GM12875 (cell line): ENCODE measurements around the gene MRTFA.

ENCODE experiments used
- H3K4me3 ChIP-seq: one replicate; pipeline ENCODE4 v1.5.1; 2011; ENCODE audit warnings: low read depth, low read length, control low read depth
- TF ChIP-seq, protein P1 (sequence below): IDR thresholded peaks from 2 replicates; pipeline ENCODE4 v1.5.1; 2011; ENCODE audit warnings: low read depth, mild to moderate bottlenecking, control low read depth, inconsistent platforms, low read length, moderate library complexity, borderline replicate concordance; ENCODE audit not compliant: insufficient read depth

MRTFA gene

DNA sequence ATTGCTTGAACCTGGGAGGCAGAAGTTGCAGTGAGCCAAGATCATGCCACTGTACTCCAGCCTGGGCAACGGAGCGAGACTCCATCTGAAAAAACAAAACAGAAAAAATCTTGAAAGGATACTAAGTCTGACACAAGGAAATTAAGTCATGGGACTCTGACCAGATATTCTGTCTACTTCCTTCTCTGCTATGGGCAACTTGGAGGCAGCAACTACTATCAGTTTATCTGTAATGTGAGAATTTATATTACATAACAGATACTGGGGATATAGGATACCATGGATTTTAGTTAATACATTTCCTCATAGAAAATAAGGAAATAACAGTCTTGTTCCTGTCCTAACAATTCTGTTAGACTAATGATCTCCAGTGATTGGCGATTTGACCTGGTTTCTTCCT, 267.7 kb downstream of the MRTFA start:
- TF ChIP-seq, protein P1, sequence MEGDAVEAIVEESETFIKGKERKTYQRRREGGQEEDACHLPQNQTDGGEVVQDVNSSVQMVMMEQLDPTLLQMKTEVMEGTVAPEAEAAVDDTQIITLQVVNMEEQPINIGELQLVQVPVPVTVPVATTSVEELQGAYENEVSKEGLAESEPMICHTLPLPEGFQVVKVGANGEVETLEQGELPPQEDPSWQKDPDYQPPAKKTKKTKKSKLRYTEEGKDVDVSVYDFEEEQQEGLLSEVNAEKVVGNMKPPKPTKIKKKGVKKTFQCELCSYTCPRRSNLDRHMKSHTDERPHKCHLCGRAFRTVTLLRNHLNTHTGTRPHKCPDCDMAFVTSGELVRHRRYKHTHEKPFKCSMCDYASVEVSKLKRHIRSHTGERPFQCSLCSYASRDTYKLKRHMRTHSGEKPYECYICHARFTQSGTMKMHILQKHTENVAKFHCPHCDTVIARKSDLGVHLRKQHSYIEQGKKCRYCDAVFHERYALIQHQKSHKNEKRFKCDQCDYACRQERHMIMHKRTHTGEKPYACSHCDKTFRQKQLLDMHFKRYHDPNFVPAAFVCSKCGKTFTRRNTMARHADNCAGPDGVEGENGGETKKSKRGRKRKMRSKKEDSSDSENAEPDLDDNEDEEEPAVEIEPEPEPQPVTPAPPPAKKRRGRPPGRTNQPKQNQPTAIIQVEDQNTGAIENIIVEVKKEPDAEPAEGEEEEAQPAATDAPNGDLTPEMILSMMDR, result no peak
- no peak overlapping the region for H3K4me3 ChIP-seq

GRCh38 chr22:40368016-40368415, 268.5 kb downstream of the MRTFA start:
- TF ChIP-seq, protein P1, result no peak
- H3K4me3 ChIP-seq, result no peak overlapping the region

- TF ChIP-seq, protein P1, result no peak
- H3K4me3 ChIP-seq, result no peak overlapping the region
Observed at GRCh38 chr22:40367342-40367741, 269.2 kb downstream of the MRTFA start.

DNA sequence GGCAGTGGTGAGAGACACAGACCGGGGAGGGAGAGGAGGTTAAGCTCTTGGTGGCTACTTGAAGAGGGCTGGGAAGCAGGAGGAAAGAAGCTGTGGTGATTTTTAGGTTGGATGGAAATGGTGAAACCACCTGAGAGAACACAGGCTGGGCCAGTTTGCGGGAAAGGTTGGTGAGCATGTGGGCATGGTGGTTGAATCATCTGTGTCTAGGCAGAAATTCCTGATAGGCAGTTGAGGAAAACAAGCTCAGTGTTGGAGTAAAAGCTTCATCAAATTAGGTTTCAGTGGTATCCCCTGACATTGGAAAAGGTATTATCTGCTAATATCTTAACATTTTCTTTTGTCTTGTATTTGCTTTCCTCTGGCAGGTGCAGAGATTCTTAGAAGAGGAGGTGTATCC, 270.5 kb downstream of the MRTFA start:
- TF ChIP-seq, protein P1, result no peak
- no peak overlapping the region for H3K4me3 ChIP-seq

DNA sequence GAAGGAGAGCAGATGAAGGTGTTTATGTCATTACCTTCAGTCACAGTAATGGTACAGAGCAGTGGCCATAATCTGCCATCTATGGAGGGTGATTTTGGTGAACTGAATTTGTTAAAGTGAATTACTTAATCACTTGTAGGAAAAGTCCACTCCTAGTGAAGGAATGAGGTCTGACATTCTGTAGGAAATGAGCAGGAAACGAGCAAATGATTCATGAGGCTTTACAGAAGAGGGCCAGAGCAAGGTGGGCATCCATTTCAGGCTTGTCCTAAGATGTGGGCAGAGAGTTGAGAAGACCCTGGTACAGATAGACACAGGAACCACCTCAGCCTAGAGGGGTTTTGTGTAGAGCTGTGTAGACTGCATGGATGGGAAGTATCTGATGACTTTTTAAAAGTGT, 272.1 kb downstream of the MRTFA start:
- no peak overlapping the region for H3K4me3 ChIP-seq
- TF ChIP-seq, protein P1, result no peak

- H3K4me3 ChIP-seq, result no peak overlapping the region
- TF ChIP-seq, protein P1, result no peak
Observed at GRCh38 chr22:40363059-40363458, 273.5 kb downstream of the MRTFA start.

DNA sequence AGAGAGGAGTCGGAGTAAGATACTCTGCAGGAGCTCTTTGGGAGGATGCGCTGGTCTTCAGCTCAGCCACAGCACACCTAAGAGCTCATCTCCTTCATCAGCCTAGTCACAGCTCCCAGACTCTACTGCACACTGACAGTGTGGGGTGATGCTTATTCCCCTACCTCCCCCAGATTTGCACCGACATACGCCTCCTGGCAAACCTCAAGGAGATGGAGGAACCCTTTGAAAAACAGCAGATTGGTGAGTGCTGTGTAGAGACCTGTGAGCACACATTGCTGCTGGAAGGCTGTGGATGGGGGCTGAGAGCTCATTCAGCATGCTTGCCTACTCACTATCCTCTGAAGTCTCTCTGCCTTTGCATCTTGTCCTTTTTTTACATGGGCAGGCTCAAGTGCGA, 275.4 kb downstream of the MRTFA start:
- TF ChIP-seq, protein P1, result no peak
- no peak overlapping the region for H3K4me3 ChIP-seq
